GM23248 (cell line): Measurements from ENCODE around the gene SLC15A4.

ENCODE experiments used
- EZH2 ChIP-seq: fragments of 200-600 bp; sonication (generic); IDR thresholded peaks from 2 replicates; pipeline ENCODE4 v1.6.1; 2018; ENCODE audit warnings: antibody characterized with exemption, mild to moderate bottlenecking; ENCODE audit not compliant: insufficient read depth, poor library complexity, severe bottlenecking
- EZH2phosphoT487 ChIP-seq: fragments of 200-600 bp; sonication (generic); IDR thresholded peaks from 2 replicates; pipeline ENCODE4 v1.6.1; 2018; ENCODE audit warnings: antibody characterized with exemption, moderate library complexity, mild to moderate bottlenecking, low read depth; ENCODE audit not compliant: insufficient read depth

DNA sequence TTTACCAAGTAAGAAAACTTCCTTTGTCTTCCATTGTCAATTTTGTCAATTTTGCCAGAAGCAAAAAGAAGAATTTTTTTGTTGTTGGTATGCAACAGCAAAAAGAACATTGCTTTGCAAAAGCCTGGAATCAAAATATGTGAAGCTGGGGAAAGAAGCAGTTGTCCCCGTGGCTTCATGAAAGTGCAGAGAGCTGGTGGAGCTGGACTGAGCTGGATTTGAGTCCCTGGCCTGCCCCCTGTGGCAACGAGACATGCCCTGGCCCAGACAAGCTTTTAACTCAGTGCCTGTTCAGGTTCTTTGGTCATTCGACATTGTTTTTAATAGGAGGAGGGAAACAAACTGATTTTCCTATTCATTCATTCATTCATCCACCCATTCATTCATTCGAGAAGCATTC, 70.3 kb downstream of the SLC15A4 start:
- TF ChIP-seq EZH2phosphoT487 (no peak), EZH2 (no peak)
